ENCODE results near the gene LSM14A.

Gene LSM14A

DNA sequence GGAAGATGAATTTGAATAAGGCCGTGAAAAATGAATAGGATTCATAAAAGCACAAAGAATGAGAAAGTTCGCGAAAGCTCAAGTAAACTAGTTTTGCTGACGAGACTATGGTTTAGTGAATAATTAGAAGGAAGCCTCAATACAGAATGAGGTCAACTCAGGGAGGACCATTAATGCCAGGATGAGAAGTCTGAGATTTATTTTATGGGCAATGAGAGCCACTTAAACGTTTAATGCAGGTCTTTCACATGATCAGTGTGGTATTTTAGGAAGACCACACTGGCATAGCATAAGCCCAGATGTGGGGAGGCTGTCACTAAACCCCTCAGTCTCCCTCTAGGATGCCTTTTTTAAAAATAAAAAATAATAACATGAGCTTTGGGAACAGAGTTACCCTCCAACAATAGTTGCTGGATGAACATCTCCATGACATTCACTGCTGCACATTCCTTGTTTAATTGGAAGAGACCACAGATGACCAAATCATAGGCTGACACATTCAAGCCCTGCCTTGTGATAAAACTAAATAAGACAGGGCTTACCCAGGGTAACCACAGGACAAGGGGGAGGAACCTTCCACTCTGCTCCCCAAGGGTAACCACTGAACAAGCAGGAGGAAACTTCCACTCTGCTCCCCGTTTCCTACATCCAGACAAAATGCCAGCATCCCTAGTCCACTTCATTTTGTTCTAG is 43.6 kb upstream of the LSM14A start:
- no peak for TF ChIP-seq TCF12 (IDR thresholded peaks at IDR 0.05; ENCODE audit: low read depth)
- TF ChIP-seq YY1 (IDR thresholded peaks at IDR 0.05; ENCODE audit: low read depth), result no peak
- TF ChIP-seq EP300 (IDR thresholded peaks at IDR 0.05; ENCODE audit: borderline replicate concordance), result no peak
- TF ChIP-seq, protein P1, sequence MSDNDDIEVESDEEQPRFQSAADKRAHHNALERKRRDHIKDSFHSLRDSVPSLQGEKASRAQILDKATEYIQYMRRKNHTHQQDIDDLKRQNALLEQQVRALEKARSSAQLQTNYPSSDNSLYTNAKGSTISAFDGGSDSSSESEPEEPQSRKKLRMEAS (IDR thresholded peaks at IDR 0.05), result no peak
- no peak for TF ChIP-seq CEBPB (IDR thresholded peaks at IDR 0.05)
- TF ChIP-seq, protein P2, sequence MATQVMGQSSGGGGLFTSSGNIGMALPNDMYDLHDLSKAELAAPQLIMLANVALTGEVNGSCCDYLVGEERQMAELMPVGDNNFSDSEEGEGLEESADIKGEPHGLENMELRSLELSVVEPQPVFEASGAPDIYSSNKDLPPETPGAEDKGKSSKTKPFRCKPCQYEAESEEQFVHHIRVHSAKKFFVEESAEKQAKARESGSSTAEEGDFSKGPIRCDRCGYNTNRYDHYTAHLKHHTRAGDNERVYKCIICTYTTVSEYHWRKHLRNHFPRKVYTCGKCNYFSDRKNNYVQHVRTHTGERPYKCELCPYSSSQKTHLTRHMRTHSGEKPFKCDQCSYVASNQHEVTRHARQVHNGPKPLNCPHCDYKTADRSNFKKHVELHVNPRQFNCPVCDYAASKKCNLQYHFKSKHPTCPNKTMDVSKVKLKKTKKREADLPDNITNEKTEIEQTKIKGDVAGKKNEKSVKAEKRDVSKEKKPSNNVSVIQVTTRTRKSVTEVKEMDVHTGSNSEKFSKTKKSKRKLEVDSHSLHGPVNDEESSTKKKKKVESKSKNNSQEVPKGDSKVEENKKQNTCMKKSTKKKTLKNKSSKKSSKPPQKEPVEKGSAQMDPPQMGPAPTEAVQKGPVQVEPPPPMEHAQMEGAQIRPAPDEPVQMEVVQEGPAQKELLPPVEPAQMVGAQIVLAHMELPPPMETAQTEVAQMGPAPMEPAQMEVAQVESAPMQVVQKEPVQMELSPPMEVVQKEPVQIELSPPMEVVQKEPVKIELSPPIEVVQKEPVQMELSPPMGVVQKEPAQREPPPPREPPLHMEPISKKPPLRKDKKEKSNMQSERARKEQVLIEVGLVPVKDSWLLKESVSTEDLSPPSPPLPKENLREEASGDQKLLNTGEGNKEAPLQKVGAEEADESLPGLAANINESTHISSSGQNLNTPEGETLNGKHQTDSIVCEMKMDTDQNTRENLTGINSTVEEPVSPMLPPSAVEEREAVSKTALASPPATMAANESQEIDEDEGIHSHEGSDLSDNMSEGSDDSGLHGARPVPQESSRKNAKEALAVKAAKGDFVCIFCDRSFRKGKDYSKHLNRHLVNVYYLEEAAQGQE (IDR thresholded peaks at IDR 0.05; ENCODE audit: low read depth), result no peak
- TF ChIP-seq ZBTB7A (IDR thresholded peaks at IDR 0.05; ENCODE audit: low read depth), result no peak
- TF ChIP-seq TAF1 (IDR thresholded peaks at IDR 0.05; ENCODE audit: low read depth), result no peak
- no peak for TF ChIP-seq RAD21 (IDR thresholded peaks at IDR 0.05; ENCODE audit: low read depth)
- TF ChIP-seq NFIC (IDR thresholded peaks at IDR 0.05), result no peak
- TF ChIP-seq, protein P3, sequence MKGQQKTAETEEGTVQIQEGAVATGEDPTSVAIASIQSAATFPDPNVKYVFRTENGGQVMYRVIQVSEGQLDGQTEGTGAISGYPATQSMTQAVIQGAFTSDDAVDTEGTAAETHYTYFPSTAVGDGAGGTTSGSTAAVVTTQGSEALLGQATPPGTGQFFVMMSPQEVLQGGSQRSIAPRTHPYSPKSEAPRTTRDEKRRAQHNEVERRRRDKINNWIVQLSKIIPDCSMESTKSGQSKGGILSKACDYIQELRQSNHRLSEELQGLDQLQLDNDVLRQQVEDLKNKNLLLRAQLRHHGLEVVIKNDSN (IDR thresholded peaks at IDR 0.05), result no peak
- no peak for TF ChIP-seq FOXM1 (IDR thresholded peaks at IDR 0.05; ENCODE audit: borderline replicate concordance, low read depth)
- TF ChIP-seq EGR1 (IDR thresholded peaks at IDR 0.05), result no peak
- TF ChIP-seq TEAD4 (IDR thresholded peaks at IDR 0.05), result no peak
- TF ChIP-seq CREB1 (IDR thresholded peaks at IDR 0.05; ENCODE audit: low read depth), result no peak

DNA sequence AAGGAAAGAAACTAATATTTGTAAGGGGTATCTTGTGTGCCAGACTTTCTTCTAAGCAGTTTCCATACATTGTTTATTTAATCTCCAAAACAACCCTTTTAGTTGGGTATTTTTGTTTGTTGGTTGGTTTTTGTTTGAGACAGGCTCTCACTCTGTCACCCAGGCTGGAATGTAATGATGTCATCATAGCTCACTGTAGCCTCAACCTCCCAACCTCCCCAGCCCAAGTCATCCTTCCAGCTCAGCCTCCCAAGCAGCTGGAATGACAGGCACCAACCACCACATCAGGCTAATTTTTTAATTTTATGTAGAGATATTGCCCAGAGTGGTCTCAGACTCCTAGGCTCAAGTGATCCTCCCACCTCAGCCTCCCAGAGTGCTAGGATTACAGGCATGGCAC is 41.2 kb upstream of the LSM14A start:
- TF ChIP-seq EP300 (IDR thresholded peaks at IDR 0.05; ENCODE audit: borderline replicate concordance) (no peak), CREB1 (IDR thresholded peaks at IDR 0.05; ENCODE audit: low read depth) (no peak), NFIC (IDR thresholded peaks at IDR 0.05) (no peak), EGR1 (IDR thresholded peaks at IDR 0.05) (no peak)

DNA sequence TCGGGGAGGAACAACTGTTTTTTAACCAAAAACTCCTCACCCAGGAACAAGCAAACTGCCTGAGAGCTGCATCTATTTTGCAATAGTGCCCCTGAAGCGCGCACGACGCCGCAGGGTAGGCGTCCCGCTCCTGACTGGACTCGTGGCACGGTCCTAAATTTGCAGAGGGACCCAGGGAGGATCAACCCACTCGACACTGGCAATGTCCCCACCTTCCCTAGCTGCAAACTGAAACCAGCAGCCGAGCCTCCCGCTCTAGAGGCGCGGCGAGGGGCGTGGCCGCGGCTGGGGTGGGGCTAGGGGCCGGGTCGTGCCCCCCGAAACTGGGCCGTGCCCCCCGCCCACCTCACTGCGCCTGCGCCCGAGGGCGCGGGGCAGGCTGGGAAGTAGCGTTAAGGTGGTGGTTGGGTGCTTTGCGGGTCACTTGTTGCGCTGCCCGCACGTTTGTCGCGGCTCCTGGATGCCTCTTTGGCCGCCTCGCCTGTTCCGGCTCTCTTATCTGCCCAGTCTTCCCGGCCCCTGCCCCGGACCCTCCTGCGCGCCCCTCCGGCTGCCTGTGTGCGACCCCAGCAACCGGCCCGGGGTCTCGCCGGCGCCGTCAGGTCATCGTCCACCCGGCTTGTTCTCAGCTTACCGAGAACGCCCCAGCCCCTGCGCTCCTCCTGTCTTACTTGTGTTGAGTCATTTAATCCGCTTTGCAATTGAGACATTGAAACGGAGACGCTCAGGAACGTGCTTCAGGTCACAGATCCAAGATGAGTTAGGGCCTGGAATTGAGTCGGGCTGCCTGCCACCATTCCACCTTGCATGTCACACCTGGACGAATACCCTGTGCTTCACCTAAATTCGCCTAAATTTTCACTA is 37.9 kb upstream of the LSM14A start:
- peak; percentile 95 for TF ChIP-seq ZBTB7A (IDR thresholded peaks at IDR 0.05; ENCODE audit: low read depth)
- TF ChIP-seq, protein P1 (IDR thresholded peaks at IDR 0.05), result peak; percentile 89
- TF ChIP-seq RAD21 (IDR thresholded peaks at IDR 0.05; ENCODE audit: low read depth), result no peak
- TF ChIP-seq TCF12 (IDR thresholded peaks at IDR 0.05; ENCODE audit: low read depth), result peak; percentile 18; the same call in 1 of the 2 replicates
- TF ChIP-seq TAF1 (IDR thresholded peaks at IDR 0.05; ENCODE audit: low read depth), result peak; percentile 71; the same call in 1 of the 2 replicates
- TF ChIP-seq CREB1 (IDR thresholded peaks at IDR 0.05; ENCODE audit: low read depth), result no peak
- TF ChIP-seq CEBPB (IDR thresholded peaks at IDR 0.05), result peak; percentile 79
- no peak for TF ChIP-seq NFIC (IDR thresholded peaks at IDR 0.05)
- no peak for TF ChIP-seq EGR1 (IDR thresholded peaks at IDR 0.05)
- TF ChIP-seq, protein P2 (IDR thresholded peaks at IDR 0.05; ENCODE audit: low read depth), result no peak

DNA sequence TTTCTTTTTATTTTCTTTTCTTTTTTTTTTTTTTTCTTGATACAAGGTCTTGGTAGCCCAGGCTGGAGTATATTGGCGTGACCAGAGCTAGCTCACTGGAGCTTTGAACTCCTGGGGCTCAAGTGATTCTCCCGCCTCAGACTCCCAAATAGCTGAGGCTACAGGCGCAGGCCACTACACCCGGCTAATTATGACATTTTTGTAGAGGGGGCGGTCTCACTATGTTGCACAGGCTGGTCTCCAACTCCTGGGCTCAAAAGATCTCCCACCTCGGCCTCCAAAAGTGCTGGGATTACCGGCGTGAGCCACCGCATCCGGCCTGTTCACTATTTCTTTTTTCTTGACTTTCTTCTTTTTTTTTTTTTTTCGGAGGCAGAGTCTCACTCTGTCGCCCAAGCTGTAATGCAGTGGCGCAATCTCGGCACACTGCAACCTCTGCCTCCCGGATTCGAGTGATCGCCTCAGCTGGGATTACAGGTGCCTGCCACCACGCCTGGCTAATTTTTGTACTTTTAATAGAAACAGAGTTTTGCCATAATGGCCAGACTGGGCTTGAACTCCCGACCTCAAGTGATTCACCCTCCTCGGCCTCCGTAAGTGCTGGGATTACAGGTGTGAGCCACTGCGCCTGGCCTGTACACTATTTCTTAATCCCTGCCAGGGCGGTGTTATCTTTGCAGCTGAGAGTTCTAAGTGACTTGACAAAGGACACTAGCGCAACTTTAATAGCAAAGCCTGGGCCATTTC is 37.1 kb upstream of the LSM14A start:
- TF ChIP-seq ZBTB7A (IDR thresholded peaks at IDR 0.05; ENCODE audit: low read depth) (no peak), RAD21 (IDR thresholded peaks at IDR 0.05; ENCODE audit: low read depth) (no peak), EGR1 (IDR thresholded peaks at IDR 0.05) (no peak), TEAD4 (IDR thresholded peaks at IDR 0.05) (no peak), TAF1 (IDR thresholded peaks at IDR 0.05; ENCODE audit: low read depth) (no peak), FOXM1 (IDR thresholded peaks at IDR 0.05; ENCODE audit: borderline replicate concordance, low read depth) (no peak)
- TF ChIP-seq, protein P1 (IDR thresholded peaks at IDR 0.05), result no peak
- TF ChIP-seq, protein P3 (IDR thresholded peaks at IDR 0.05), result no peak
